GM21390 (cell line): ENCODE data around the gene CCT6B.
"Not testable (repeated sequence)": the region's sequence is repeated elsewhere in the genome, so short reads cannot be mapped to it uniquely, and the experiment has no call there.

ENCODE experiments used
- ATAC-seq: cut with Tn5 transposase; IDR thresholded peaks from one replicate; pipeline ENCODE4 v1.9.1; 2021; ENCODE audit not compliant: unreplicated experiment

The CCT6B gene

DNA sequence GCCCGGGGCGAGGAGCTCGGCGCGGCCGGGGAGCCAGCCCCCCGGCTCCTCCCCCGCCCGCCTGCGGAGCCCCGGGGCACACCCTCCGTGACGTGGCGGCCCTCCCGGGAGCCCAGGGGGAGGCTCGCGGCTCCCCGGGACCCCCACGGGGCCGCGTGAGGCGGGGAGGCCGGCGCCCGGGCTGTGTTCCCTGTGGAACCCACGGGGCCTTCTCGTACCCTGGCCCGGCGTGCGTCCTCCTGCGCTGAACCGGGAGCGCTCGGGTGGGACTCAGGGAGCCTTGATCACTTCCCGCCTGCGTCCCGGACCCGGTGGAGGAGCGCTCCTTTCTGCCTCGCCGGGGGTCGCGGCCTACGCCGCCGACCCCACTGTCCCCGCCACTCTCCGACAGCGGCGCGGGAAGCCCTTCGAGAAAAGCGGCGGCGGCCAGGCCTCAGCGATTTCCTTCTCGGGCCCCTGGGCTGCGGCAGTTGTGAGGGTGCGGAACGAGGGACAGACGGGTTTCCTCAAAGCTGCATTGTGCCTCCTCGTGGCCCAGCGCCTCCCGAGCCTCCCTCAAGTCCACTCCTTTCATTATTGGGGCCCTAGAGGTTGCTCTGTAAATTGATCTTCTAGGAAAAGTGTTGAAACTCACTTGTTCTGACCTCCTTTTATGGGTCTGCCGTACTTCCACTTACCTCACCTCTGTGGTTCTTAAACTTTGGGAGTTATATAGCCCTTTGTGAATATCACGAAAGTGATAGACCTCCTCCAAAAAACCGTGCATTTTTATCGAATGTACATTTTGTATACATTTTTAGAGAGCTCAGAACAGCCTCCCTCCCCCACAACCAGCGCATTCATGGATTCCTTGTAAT lies 19.6 kb upstream of the CCT6B start:
- peak; percentile 80 for ATAC-seq

- peak; percentile 80 for ATAC-seq
Measured at GRCh38 chr17:34980353-34980680, 19.1 kb upstream of the CCT6B start, which contains the start of gene LIG3. LIG3 (plus strand) TSS chr17:34980512; CDS start chr17:34983006, 2,494 bp downstream.

DNA sequence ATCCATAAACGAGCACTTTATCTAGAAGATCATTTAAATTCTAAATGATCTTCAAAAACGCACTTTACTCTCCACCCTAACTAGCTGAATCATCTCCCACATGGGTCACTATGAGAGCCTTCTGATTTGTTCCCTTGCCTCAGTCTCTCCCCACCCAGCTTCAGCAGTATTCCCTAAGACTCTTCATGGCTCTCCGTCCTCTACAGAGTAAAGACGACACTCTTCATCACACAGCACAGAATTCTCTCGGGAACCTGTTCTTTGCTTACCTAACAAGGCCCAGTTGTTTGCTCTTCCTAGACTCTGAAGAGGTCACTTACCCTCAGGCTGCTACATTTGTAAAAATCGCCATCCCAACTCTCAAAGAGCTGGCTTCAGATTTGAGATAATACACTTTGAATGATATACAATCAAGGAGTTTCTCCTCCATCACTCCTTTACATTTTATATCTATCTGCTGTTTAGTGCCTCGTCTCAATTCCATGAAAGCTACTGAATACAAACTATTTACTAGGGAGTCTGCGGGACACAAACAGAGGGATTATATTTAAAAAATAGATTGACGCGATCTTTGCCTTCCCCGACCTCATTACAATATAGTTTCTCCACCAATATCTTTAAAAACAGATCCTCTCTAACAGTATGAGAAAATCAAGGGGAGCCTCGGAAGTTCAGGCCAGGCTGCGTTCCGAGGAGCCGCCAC lies 18.5 kb upstream of the CCT6B start:
- ATAC-seq = no peak

DNA sequence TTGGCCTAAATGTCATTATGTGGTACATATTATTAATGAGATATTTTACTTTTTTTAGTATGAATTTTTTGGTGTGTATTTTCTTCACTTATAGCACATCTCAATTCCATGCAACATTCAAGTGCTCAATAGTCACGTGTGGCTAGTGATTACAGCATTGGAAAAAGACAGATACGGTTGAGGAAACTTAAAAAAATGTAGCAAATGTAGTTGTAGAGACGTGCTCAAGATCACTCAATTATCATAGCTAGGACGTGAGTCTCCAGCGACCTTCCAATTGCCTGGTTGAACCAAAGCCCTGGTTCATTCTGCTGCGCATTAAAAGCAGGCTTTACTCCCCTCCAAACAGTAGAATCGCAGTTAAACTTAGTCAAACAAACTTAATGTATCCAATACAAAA lies 17.9 kb upstream of the CCT6B start:
- ATAC-seq = no peak

DNA sequence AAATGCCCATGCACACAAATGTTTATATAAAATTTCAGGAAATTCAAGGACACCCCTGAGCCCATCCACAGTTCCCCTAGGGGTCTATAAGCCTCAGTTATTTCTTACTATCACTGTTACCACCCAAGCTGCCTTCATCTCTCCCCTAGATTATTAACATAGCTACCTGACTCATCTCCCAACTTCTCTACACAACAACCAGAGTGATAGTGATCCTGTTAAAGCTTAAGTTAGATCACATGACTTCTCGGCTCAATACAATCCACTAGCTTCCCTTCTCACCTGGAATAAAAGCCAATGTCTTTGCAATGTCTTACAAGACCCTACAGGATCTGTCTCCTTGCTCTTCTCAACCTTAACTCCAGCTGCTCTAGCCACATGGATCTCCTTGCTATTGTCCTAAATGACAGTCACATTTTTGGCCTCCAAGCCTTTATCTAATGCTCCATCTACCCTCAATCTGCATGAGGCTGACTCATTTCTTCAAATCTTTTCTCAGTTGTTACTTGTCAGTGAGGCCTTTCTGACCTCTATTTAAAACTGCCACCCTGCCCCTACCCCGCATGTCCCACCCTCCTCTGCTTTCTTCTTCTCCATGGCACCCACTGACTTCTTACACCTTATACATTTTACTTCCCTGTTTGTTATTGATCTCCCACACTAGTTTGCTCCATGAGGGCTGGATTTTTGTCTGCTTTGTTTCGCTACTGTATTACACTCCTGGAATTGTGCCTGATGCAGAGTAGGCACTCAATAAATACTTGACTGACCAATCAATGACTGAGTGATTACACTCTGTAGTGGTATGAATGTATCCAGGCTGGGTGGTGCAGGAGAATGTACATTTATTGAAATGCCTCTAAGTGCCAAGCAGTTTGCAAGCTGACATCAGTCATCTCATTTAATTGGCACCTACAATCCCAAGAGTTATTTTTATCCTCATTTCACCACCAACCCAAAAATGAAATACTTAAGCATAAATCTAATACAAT lies 13.8 kb upstream of the CCT6B start:
- no peak for ATAC-seq

GRCh38 chr17:34974179-34974578 lies 12.9 kb upstream of the CCT6B start:
- ATAC-seq = no peak

GRCh38 chr17:34958438-34958837 lies 2.8 kb downstream of the CCT6B start:
- ATAC-seq = no peak

GRCh38 chr17:34950780-34951179 lies 10.5 kb downstream of the CCT6B start:
- ATAC-seq = not testable (repeated sequence)

DNA sequence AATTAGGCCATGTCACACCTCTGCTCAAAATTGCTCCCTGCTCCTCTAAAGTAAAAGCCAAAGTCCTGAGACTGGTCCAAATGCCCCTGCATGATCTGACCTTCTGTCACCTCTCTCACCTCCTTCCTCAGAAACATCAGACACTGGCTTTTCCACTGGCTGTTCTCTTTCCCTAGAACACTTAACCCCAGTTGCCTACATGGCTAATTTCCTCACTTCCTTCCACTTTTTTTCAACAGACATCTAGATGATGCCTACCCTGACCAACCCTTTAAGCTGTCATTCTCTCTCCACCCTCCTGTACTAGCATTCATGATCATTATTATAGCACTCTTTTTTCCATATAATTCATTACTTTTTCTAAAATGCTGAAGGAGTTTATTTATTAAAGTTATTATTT lies 31.0 kb downstream of the CCT6B start:
- no peak for ATAC-seq

GRCh38 chr17:34926661-34927060 lies 34.6 kb downstream of the CCT6B start:
- no peak for ATAC-seq

DNA sequence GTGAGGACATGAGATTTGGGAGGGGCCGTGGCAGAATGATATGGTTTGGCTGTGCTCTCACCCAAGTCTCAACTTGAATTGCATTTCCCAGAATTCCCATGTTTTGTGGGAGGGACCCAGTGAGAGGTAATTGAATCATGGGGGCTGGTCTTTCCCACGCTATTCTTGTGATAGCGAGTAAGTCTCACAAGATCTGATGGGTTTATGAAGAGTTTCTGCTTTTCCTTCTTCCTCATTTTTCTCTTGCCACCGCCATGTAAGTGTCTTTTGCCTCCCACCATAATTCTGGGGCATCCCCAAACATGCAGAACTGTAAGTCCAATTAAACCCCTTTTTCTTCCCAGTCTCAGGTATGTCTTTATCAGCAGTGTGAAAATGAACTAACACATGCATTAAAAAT lies 40.6 kb downstream of the CCT6B start:
- no peak for ATAC-seq

- ATAC-seq = no peak
Measured at GRCh38 chr17:34917381-34917780, 43.9 kb downstream of the CCT6B start.

DNA sequence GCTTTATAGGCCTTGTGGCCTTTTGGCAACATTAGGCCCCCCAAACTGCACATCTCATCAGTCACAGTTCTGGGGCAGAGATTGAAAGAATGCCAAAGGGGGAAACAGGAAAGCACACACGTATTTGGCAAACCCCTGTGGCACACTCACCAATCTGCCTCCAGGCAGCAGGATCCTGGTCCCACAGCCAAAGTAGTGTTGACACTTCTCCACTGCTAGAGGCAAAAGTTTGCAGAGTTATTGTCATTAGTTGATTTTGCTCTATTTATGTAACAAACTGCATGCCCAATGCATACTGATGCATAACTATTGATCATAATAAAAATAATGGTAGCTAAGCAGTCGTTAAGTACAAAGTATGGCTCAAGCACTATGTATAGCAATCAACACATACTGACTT lies 45.1 kb downstream of the CCT6B start:
- no peak for ATAC-seq

GRCh38 chr17:34913001-34913400 lies 48.3 kb downstream of the CCT6B start:
- ATAC-seq = no peak

- no peak for ATAC-seq
Measured at GRCh38 chr17:34909040-34909439, 52.2 kb downstream of the CCT6B start.

GRCh38 chr17:34902831-34903547 lies 58.3 kb downstream of the CCT6B start:
- ATAC-seq = no peak

GRCh38 chr17:34899643-34900291 lies 61.5 kb downstream of the CCT6B start:
- ATAC-seq = no peak

GRCh38 chr17:34895383-34895782 lies 65.9 kb downstream of the CCT6B start:
- ATAC-seq = no peak

DNA sequence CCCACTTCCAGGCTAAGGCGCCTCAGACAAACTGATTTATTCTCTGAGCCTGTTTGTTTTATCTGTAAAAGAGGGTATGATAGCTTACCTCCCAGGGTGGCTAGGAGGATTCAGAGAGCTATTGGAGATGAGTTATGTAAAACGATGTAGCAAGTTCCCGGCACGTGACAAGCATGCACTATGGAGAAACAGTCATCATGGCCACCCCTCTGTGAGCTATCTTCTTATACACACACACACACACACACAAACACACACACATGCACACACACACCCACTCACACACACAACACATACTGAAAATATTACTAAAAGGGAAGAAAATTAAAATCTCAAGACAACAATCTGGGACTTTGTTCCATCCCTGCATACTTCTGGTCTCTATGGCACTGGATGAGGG lies 66.3 kb downstream of the CCT6B start:
- ATAC-seq = no peak
